HG02884 (cell line): Measurements from ENCODE around the gene DNAAF5.
A peak's percentile ranks its signal among the peaks of the same experiment; 100 is the strongest.

Experiments
- ATAC-seq: cut with Tn5 transposase; IDR thresholded peaks from one replicate; pipeline ENCODE4 v1.9.1; 2021; ENCODE audit warnings: mild to moderate bottlenecking, moderate library complexity; ENCODE audit not compliant: unreplicated experiment

Gene DNAAF5

DNA sequence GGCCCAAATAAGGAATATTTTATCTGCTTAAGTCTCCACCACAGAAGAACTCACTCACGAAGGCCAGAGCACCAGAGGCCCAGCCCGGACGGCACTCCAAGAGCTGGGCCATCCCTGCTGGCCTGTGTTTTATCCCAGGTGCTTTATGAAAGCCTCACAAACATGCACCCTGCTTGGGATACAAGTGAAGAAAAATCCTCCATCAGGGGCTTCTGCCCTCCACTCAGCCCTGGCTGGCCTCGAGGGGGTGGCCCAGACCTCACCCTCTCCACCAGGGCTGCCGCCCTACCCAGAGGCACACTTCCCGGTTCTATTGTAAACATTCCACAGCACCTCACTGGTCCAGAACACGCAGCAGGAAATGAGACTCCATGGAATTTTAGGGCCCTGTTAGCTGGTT is 19.8 kb upstream of the DNAAF5 start:
- no peak for ATAC-seq

DNA sequence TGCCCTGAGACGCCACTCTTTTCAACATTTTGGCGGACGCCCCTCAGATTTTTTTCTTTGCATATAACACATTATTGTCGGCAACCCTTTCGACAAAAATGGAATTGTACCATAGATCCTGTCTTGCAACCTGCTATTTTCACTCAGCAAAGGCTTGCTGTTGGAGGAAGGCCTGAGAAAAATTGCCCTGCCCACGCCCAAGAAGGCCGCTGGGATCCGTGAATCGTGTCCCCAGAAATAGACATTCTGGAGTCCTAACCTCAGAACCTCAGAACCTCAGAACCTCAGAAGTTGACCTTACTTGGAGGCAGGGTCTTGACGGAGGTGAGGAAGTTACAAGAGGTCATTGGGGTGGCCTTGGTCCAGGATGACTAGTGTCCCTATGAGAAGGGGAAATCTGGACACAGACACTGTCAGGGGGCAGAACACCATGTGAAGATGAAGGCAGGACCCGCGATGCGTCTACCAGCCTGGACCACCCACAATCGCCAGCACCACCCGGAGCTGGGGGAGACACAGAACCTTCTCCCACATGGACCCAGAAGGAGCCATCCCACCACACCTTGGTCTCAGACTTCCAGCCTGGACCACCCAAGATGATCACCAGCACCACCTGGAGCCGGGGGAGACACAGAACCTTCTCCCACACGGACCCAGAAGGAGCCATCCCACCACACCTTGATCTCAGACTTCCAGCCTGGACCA is 19.1 kb upstream of the DNAAF5 start:
- ATAC-seq: no peak

- no peak for ATAC-seq
Observed at GRCh38 chr7:710161-710560, 16.3 kb upstream of the DNAAF5 start.

GRCh38 chr7:711093-711921 is 15.2 kb upstream of the DNAAF5 start:
- no peak for ATAC-seq

DNA sequence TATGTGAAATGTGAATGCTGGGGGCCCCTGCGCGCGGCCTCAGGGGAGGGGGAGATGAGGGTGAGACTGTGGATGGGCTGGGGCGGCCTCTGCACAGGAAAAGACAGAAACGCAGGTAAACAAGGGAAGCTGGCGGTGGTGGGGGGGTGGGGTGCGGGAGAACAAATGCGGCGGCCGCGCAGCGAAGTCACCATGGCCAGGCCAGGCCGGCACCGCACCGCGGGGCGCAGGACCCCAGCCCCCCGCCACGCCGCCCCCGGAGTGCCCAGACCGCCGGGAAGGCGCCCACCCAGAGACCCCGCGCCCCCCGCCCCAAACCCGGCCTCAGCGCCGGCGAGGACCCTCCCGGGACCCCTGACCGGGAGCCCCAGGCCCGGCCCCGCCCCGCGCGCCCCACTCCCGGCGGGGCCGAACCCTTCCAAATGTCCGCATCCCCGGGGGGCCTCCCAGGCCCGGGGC is 14.5 kb upstream of the DNAAF5 start:
- no peak for ATAC-seq

GRCh38 chr7:712381-713138 is 13.9 kb upstream of the DNAAF5 start:
- ATAC-seq: no peak

- ATAC-seq: no peak
Observed at GRCh38 chr7:713139-713457, 13.4 kb upstream of the DNAAF5 start.

GRCh38 chr7:713488-714230 is 12.8 kb upstream of the DNAAF5 start:
- ATAC-seq: no peak

DNA sequence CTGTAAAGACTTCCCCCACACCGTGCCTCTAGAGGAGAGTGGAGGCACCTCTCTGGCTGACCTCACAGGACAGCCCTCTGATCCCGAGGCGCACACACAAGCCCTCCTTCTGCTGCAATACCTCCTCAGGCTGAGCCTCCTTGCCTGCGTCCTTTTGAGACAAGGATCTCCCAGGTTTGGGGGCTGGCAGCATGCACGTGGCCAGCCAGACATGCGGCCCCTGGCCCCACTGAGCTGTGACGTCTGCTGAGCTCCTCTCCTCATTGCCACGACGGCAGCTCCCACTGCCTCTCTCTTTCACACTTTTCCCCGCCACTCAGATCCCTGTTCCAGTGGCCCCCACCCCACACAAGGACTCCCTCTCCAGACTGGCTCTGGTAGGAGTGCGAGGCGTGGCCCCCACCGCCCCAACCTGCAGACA is 12.2 kb upstream of the DNAAF5 start:
- no peak for ATAC-seq

DNA sequence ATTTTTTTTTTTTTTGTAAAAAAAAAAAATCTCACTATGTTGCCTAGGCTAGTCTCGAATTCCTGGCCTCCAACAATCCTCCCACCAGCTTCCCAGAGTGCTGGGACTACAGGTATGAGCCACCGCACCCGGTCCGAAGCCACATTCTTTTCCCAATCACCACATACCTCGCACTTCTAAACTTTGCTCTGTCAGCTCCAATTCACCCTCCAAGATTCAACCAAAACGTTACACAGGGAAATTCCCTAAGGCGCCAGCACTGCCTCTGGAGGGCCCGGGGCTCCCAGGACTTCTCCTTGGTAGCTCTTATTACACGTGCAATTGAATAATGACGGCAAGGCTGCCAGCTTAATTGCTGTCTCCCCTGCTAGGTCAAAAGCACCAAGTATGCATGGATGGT is 10.3 kb upstream of the DNAAF5 start:
- ATAC-seq: no peak

GRCh38 chr7:716636-717035 is 9.9 kb upstream of the DNAAF5 start:
- no peak for ATAC-seq

DNA sequence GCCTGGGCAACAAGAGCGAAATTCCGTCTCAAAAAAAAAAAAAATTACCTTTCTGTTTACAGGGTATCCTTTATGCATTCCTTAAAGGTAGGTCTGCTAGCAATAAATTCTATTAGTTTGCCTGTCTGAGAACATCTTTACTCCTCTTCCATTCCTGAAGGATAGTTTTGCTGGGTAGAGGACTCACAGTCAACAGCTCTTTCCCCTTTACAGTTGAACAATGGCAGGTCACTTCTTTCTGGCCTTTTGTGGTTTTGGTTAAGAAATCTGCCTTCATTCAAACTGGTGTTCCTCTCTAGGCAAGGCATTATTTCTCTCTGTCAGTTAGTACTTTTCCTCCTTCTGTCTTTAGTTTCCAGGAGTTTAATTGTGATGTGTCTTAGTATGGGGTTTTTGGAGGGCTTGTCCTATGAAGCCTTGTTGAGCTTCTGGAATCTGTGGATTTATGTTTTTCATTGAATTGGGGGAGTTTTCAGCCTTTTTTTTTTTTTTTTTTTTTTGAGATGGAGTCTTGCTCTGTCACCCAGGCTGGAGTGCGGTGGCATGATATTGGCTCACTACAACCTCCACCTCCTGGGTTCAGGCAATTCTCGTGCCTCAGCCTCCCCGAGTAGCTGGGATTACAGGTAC is 4.8 kb upstream of the DNAAF5 start:
- ATAC-seq: no peak

DNA sequence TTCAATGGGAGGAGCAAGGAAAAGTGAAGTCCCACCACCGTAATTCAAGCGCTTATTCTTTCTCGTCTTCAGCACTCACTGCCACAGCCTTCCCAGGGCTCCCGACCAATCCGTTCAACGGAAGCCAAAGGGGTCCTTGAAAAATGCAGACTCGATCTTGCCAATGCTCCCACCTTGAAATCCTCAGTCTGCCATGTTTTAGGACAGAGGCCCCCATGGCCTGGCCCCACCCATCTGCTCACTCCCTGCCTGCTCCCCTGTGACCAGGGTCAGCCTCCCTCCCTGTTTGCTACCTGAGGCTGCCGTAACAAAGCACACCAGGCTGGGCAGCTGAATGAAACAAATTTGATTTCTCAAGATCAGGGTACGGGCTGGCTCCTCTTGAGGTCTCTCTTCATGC is 3.0 kb upstream of the DNAAF5 start:
- no peak for ATAC-seq

DNA sequence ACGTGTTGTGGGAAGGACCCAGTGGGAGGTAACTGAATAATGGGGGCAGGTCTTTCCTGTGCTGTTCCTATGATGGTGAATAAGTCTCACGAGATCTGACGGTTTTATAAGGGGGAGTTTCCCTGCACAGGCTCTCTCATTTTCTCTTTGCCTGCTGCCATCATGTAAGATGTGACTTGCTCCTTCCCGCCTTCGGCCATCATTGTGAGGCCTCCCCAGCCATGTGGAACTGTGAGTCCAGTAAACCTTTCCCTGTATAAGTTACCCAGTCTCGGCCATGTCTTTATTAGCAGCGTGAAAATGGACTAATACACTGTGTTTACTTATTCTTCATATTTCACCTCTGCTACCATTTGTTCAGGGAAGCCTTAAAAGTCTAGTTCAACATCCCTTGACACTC is 2.2 kb upstream of the DNAAF5 start:
- no peak for ATAC-seq

DNA sequence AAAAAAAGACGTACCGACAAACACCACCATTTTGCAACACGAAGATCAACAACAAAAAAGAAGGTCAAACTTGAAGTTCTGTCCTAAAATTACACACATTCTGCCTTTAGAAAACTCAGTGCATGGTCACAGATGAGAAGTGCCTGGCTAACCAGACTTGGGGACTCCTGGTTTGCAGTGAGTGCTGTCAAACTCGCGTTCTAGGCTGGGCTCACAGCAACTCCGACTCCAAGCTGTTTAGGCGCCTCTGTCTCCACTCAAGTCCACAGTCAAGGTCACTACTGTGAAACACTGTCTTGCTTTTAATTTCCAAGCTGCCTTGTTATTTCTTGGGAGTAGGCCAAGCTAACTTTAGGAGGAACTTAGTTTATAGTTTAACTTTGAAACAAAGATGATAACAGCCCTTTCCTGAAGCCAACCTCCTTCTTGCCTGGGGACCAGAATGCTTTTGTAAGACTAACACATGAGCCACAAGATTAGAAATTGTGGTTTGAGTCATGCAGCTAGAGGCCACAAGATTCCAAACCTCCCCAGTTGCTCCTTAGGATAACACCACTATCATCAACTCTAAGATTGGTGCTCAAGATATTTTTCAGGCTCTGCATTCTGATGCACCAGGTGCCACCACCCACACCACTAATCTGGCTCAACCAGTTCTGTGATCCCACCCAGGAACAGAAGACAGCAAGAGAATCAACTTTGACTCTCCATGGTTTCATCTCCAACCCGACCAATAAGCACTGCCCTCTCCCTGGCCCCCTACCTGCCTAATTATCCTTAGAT is 1.1 kb upstream of the DNAAF5 start:
- ATAC-seq: no peak

- peak; percentile 17 for ATAC-seq
Observed at GRCh38 chr7:726854-727103, 280 bp downstream of the DNAAF5 start.

DNA sequence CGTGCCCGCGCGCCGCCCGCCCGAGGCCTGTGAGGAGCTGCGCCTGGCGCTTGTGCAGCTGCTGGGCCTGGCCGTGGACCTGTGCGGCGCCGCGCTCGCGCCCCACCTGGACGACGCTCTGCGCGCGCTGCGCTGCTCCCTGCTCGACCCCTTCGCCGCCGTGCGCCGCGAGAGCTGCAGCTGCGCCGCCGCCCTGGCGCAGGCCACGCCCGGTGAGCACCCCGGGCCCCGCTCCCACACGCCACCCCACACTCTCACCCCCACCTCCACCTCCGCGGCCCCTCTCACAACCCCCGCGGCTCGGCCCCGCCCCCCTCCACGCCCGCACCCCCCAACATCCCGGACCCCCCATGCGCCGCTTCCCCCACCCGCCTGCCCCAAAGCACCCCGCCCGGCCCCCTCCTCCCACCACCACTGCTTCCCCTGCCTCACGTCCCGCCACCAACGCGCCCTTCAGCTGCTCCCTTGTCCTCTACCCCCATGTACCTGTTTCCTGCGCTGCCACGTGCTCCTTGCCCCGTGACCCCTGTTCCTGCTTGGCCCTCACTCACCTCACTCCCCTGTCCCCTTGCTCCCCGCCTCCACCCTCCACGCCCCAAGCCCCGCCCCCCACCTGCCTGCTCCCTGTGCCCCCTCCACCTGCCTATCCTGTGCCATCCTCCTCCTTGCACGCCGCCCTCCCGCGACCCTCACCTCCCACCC is 756 bp downstream of the DNAAF5 start, which contains the start of gene PRKAR1B:
Gene PRKAR1B, minus strand, starts transcription at position 178 of the 702 bp plus-strand sequence. CDS start 15,776 bp downstream, outside the sequence.
- ATAC-seq: peak; percentile 45

GRCh38 chr7:727806-728460 is 1.4 kb downstream of the DNAAF5 start:
- no peak for ATAC-seq

- no peak for ATAC-seq
Observed at GRCh38 chr7:728602-729001, 2.1 kb downstream of the DNAAF5 start.
